Hepatocyte (in vitro differentiated cells): Measurements from ENCODE around the gene TUBA1A.

Source experiments
- CTCF ChIP-seq: fragments of 200-600 bp; sonication (generic); IDR thresholded peaks from 2 replicates; pipeline ENCODE4 v1.5.1; 2016; ENCODE audit warnings: antibody characterized with exemption, mild to moderate bottlenecking; ENCODE audit not compliant: poor library complexity
- EZH2 ChIP-seq: fragments of 200-600 bp; sonication (generic); IDR thresholded peaks from 2 replicates; pipeline ENCODE4 v1.6.1; 2016; ENCODE audit warnings: antibody characterized with exemption, mild to moderate bottlenecking, borderline replicate concordance

- no peak for TF ChIP-seq EZH2
- no peak for TF ChIP-seq CTCF
Observed at GRCh38 chr12:49154221-49154620, 34.7 kb downstream of the TUBA1A start.
